Embryonic facial prominence (tissue), 1 donor: ENCODE measurements around the gene ARHGAP23.
A peak's percentile ranks its signal among the peaks of the same experiment; 100 is the strongest.
"Not testable (repeated sequence)": the region's sequence is repeated elsewhere in the genome, so short reads cannot be mapped to it uniquely, and the experiment has no call there.

Experiments
- DNase-seq: peaks from one replicate; pipeline ENCODE4 v3.0.0-alpha.2; 2016; ENCODE audit errors: extremely low spot score

The ARHGAP23 gene

DNA sequence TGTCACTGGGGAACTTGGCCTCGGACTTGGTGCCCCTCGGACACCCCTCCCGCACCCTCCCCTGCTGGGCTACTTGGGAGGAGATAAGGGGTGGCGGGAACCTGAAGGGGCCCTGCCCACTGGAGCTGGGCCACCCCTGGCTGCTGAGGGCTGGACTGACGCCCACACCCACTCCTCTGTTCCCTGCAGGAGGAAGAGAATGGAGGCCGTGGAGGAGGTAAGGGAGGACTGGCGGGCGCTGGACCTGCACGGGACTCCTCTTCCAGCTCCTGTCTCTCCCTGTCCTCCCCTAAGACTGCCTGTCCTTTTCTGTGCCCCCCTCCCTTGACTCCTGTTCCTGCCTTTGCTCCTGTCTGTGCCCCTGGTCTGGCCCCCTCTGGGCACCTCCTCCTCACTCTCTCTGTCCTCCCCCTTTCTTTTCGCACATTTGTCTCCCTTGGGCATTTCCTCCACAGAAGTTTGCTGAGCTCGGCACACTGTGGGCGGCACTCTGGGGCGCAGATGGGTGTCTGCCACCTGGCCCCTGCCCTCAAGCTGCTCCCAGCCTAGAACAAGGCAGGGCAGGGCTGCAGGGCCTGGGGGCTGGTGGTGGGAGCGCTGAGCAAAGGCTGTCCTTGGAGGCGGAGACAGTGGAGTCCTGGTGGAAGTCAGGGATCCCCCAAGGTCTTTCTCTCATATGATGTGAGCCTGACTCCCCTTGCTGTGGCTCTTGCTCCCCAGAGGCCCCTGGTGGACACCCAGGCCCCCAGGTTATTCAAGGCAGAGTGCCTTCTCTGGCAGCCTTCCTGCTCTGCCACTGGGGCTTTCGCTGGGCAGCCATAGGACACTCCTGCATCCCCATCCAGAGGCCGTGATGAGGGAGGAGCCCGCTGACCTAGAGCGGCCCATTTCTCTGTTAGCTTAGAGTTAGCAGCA lies 32.7 kb downstream of the ARHGAP23 start:
- no peak for DNase-seq

GRCh38 chr17:38461683-38462082 lies 33.4 kb downstream of the ARHGAP23 start:
- DNase-seq: no peak

- DNase-seq: no peak
These were observed 35.2 kb downstream of the ARHGAP23 start for GRCh38 chr17:38463451-38463858.

DNA sequence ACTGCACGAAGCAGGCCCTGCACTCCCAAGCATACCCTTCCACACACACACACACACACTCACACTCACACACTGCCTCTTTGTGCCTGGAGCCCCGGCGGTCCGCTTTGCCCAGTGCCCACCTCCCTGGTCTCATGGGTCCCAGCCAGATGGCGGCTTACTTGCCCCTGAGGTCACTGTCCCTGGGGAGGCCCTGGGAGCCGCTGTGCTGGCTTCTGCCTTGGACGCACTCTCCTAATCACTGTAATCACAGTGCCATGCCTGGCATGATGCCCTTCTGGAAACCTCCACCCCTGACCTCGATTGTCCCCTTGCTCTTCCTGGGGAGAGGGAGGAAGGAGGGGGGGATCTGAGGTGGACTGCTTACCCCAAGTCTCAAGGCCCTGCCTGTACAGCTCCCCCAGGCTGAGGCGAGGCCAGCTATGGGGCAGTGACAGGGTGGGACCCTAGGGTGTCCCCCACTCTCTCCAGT lies 36.0 kb downstream of the ARHGAP23 start:
- no peak for DNase-seq

DNA sequence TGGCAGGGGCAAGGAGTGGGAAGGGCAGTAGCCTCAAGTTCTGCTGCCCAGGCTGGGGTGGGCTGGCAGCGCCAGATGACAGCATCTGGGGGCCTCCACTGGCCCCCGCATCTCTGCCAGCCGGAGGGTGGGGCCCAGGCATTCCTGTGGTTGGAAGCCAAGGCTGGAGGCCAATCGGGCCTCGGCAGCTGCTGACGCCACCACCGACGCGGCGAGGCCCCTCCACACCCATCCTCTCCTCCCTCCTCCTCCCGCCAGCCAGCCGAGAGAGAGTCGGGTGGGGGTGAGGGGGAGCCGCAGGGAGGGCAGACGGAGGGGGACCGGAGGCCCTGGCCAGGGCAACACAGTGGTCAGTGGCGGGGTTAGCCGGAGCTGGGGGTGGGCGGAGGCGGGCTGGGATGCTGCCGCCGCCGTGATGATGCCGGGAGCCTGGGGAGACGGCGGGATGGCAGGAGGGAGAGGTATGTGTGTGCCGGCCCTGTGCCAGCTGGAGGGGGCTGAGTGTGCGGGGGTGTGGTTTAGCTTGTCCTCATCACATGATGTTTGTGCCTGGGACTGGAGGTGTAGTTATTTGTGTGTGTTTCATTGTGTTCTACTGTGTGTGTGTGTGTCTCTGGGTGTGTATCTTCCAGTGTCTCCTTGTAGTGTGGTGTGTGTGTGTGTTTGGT lies 36.6 kb downstream of the ARHGAP23 start:
- peak; percentile 89 for DNase-seq

DNA sequence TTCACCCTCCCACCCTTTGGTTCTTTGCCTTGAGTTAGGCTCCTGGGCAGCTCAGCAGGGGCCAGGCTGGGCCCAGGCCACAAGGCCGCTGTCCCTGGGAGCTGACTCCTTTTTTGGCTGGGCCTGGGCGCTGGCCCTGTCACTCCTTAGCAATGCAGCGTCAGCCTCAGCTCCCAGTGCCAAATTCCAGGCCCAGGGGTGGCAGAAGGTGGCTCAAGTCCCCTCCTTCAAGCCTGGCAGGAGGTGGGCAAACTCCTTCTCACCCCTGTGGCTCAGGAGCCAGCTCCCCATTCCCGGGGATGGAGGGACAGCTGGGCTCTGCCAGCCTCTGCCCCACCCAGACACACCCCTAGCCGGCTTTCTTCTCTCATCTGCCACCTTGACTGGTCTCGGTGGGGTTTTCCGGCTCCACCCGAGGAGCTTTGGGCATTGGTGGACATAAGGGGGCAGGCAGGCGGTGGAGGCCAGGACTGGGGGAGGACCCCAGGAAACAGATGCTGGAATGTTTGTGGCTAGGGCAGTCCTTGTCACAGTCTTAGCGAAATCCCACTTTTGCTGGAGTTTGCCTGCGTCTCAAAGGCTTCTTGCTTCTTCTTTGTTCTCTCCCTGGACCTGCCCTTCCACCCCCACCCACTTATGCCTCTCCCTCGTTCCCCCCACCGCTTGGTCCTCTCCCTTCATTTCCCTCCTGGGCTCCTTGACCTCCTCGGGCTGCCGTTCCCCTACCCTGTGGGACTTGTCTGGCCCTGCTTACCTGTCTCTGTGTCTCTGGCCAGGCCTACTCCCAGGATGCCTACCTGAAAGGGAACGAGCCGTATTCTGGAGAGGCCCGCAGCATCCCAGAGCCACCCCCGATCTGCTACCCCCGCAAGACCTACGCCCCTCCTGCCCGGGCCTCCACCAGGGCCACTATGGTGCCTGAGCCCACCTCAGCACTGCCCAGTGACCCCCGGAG lies 37.4 kb downstream of the ARHGAP23 start:
- no peak for DNase-seq

- DNase-seq: no peak
These were observed 38.4 kb downstream of the ARHGAP23 start for GRCh38 chr17:38466346-38467315.

DNA sequence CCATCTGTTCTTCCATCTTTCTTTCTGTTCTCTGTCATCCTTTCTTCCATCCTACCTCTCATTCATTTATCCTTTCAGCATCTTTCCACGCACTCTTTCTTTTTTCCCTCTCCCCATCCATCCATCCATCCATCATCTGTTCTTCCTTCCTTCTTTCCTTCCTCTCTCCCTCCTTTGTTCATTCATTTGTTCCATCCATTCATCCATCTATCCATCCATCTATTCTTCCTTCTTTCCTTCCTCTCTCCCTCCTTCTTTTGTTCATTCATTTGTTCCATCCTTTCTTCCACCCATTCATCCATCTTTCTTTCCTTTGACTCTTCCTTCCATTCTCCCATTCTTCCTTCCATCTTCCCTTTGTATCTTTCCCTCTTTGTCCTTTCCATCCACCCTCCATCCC lies 39.2 kb downstream of the ARHGAP23 start:
- DNase-seq: no peak

DNA sequence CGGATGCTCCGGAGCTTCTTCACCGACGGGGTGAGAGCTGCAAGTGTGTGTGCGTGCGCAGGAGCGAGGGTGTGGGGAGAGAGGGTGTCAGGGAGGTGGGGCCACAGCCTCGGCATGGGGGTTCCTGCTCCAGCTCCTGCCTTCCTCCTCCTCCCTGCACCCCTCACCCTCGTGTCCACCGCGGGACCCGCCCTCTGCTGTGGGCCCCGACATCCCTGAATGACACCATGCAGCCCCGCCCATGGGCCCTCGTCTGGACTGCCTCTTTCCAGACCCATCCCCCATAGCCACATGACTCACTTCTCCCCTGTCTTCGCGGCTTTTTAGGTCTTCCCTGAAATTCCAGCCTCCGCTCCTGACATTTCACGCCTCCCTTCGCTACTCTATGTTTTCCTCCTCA lies 41.6 kb downstream of the ARHGAP23 start:
- DNase-seq: no peak

DNA sequence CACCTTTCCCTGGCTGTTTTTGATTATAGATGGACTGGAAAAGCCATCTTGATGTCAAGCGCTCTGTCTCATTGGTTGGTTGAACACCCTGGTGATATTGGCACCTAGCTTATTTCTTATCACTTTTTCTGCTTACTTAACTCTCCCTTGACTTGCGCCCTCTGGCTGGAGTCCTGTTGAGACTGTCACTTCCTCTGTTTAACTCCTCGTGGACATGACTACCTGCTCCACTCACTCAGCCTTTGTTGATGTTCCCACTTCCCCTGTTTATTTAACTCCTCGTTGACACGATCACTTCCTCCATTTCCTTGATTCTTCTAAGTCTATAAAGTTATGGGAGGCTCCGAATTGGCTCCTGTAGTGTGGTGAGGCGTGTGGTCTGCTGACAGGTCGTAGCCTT lies 43.0 kb downstream of the ARHGAP23 start:
- not testable (repeated sequence) for DNase-seq

- not testable (repeated sequence) for DNase-seq
These were observed 46.4 kb downstream of the ARHGAP23 start for GRCh38 chr17:38474666-38475065.

DNA sequence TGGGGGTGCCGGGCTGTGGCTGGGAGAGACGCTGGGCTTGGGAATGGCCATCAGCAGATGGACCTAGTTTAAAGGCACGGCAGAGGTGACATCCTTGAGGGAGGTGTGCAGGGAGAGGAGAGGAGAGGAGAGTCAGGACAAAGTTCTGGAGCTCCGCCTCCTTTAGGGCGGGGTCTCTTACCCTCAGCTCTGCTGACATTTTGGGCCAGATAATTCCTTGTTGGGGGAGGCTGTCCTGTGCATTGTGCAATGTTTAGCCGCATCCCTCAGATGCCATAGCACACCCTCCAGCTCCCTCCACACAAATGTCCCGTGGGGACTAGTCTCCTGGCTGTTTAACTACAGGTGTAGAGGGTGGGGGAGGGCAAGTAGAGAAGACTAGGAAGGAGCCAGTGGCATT lies 48.3 kb downstream of the ARHGAP23 start:
- no peak for DNase-seq

DNA sequence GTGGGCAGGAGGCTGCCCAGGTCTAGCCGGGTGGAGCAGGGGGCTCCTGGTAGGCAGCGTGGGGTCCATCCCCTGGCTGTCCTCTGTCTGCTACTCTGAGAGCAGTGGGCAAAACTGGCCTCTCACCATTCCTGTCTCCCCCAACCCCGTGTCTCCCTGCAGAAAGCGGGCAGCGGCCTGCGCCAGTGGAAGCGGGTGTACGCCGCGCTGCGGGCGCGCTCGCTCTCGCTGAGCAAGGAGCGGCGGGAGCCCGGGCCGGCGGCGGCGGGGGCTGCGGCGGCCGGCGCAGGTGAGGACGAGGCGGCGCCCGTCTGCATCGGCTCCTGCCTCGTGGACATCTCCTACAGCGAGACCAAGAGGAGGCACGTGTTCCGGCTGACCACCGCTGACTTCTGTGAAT lies 49.2 kb downstream of the ARHGAP23 start:
- DNase-seq: not testable (repeated sequence)

GRCh38 chr17:38477951-38478350 lies 49.7 kb downstream of the ARHGAP23 start:
- not testable (repeated sequence) for DNase-seq

DNA sequence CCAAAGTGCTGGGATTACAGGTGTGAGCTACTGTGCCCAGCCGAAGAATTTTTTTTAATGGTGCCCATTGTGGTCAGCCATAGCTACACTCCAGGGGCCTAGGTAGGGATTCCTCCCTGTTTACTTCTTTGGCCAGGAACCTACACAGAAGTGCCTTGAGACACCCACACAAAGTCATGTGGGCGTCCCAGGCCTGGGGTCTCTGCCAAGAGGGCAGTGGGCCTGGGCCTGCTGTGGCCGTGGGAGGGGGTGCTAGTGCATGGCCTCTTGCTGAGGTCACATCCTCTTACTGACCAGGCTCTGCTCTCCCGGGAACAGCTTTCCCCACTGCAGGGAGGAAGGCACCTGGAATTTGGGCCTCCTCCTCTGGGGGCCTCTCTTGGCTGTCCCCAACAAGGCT lies 50.4 kb downstream of the ARHGAP23 start:
- not testable (repeated sequence) for DNase-seq

DNA sequence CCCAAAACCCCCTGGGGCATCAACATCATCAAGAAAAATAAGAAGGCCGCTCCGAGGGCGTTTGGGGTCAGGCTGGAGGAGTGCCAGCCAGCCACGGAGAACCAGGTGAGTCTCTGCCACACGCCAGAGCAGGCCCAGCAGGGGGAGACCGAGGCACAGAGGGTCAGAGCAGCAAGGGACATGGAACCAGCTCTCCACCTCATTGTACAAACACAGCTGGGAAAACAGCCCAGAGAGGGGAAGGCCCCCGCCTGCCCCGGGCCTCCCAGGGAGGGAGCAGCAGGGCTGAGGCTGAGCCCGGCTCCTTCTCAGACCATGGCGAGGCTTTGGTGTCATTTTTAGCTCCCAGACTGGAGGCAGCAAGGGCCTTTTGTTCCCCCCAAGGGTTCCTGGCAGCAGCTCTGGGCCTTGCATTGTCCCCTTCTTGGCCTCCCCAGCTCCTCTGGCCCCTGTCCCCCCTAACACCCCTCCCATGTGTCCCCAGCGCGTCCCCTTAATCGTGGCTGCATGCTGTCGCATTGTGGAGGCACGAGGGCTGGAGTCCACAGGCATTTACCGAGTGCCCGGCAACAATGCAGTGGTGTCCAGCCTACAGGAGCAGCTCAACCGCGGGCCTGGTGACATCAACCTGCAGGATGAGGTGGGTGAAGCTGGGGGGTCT lies 53.9 kb downstream of the ARHGAP23 start:
- DNase-seq: not testable (repeated sequence)

GRCh38 chr17:38482700-38483043 lies 54.4 kb downstream of the ARHGAP23 start:
- not testable (repeated sequence) for DNase-seq

DNA sequence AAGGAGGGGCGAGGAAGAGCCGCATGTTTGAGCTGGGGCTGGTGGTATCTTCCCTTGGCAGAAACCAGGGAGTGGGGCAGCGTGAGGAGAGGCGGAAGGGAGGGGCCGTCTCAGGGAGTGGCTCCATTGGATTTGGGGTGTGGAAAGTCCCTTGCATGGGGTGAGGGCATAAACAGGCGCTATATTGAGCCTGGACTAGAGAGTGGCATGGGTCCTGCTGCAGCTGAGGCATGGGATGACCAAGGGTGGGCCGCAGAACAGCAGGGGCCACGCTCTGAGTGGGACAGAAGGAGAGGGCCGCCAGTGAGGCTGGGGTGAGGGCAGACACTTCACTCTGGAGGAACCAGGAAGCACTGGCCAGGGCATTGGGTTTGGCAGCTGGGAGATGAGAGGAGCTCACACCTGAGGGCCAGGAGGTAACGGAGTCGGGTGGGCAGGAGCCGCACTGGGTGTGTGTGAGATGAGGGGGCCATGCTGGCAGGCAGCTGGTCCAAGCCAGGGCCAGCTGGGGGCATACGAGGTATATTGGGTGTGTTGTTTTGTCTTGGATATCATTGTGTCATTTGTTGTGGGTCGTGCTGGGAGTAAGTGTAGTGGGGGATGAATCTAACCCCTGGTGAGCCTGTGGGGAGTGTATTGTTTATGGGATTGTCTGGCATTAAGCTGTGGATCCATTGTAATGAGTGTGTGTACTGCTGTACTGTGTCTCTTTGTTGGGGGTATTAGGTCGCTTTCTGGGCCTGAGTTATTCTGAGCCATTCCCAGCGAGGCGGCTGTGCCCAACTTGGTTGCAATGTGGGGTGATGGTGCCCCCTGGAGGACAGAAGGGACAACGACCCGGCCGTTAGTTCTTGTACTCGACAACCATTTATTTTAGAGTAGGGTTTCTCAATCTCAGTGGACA lies 56.2 kb downstream of the ARHGAP23 start:
- DNase-seq: not testable (repeated sequence)

GRCh38 chr17:38485146-38485468 lies 56.8 kb downstream of the ARHGAP23 start:
- no peak for DNase-seq
